SU-DHL-6 (cell line): ENCODE results near the gene SLC9A9.

Source experiments
- H2AFZ ChIP-seq: fragments of 200-600 bp; sonication (generic); 2 replicates; pipeline ENCODE4 v1.6.1; 2014; ENCODE audit warnings: low read depth, mild to moderate bottlenecking, moderate library complexity, mixed read lengths, antibody characterized with exemption, low read length; ENCODE audit not compliant: severe bottlenecking
- H3F3A ChIP-seq: fragments of 200-600 bp; shearing (Covaris generic); 2 replicates; pipeline ENCODE4 v1.6.0; 2016; ENCODE audit warnings: antibody characterized with exemption, mild to moderate bottlenecking; ENCODE audit not compliant: insufficient read depth
- H3K27ac ChIP-seq: fragments of 200-600 bp; sonication (generic); 2 replicates; pipeline ENCODE4 v1.5.1; 2016; ENCODE audit warnings: low read depth, mild to moderate bottlenecking, low read length, moderate library complexity, mixed read lengths
- H3K27me3 ChIP-seq: fragments of 200-600 bp; sonication (generic), shearing (Covaris generic); 2 replicates; pipeline ENCODE4 v1.6.0; 2014; ENCODE audit warnings: mild to moderate bottlenecking, low read length
- H3K36me3 ChIP-seq: fragments of 200-600 bp; sonication (generic); 2 replicates; pipeline ENCODE4 v1.6.1; 2014; ENCODE audit warnings: mild to moderate bottlenecking, low read length, mixed read lengths
- H3K4me2 ChIP-seq: fragments of 300-600, 200-600 bp; shearing (Covaris generic), sonication (generic); 2 replicates; pipeline ENCODE4 v1.6.0; 2014; ENCODE audit warnings: low read length, low read depth, mild to moderate bottlenecking; ENCODE audit not compliant: poor library complexity, severe bottlenecking
- H3K4me3 ChIP-seq: fragments of 200-600 bp; sonication (generic); 2 replicates; pipeline ENCODE4 v1.5.1; 2014; ENCODE audit warnings: antibody characterized with exemption, low read length, mild to moderate bottlenecking, mixed read lengths; ENCODE audit not compliant: insufficient read depth, poor library complexity, severe bottlenecking
- H3K79me2 ChIP-seq: fragments of 200-600 bp; sonication (generic); 2 replicates; pipeline ENCODE4 v1.6.1; 2014; ENCODE audit warnings: mild to moderate bottlenecking, low read length, moderate library complexity; ENCODE audit not compliant: insufficient read depth
- H3K9ac ChIP-seq: fragments of 200-600 bp; sonication (generic); 2 replicates; pipeline ENCODE4 v1.7.0; 2014; ENCODE audit warnings: mild to moderate bottlenecking, low read length
- H3K9me2 ChIP-seq: fragments of 200-600 bp; sonication (generic); replicated peaks from 2 replicates; pipeline ENCODE4 v1.6.1; 2014; ENCODE audit warnings: low read length; ENCODE audit not compliant: insufficient read depth
- H3K9me3 ChIP-seq: fragments of 200-600 bp; sonication (generic); 2 replicates; pipeline ENCODE4 v1.6.1; 2014; ENCODE audit warnings: low read length, mixed read lengths; ENCODE audit not compliant: insufficient read depth
- H4K20me1 ChIP-seq: fragments of 200-600 bp; sonication (generic); 2 replicates; pipeline ENCODE4 v1.6.1; 2014; ENCODE audit warnings: low read depth, mild to moderate bottlenecking, antibody characterized with exemption, low read length, moderate library complexity, mixed read lengths
- CTCF ChIP-seq: fragments of 200-600 bp; sonication (generic); IDR thresholded peaks from one replicate; pipeline ENCODE4 v1.5.1; 2017; ENCODE audit warnings: antibody characterized with exemption, mild to moderate bottlenecking, low read length, moderate library complexity; ENCODE audit not compliant: insufficient read depth, poor library complexity, severe bottlenecking
- EZH2phosphoT487 ChIP-seq: fragments of 200-600 bp; sonication (generic), shearing (Covaris generic); conservative IDR thresholded peaks from 2 replicates; pipeline ENCODE4 v1.6.1; 2018; ENCODE audit warnings: mild to moderate bottlenecking, antibody characterized with exemption, low read length, moderate library complexity, mixed read lengths

SLC9A9 gene

GRCh38 chr3:143242101-143242500, 606.2 kb downstream of the SLC9A9 start:
- Histone ChIP-seq H3K79me2 (no peaks in the 10 kb centered on the region), H3K4me2 (no peak overlapping the region), H3K4me3 (no peak overlapping the region), H3K9ac (no peak overlapping the region), H3F3A (no peaks in the 10 kb centered on the region), H3K27ac (no peak overlapping the region), H2AFZ (no peak overlapping the region), H4K20me1 (no peaks in the 10 kb centered on the region), H3K9me3 (no peaks in the 10 kb centered on the region), H3K9me2 (no peaks in the 10 kb centered on the region), H3K36me3 (no peaks in the 10 kb centered on the region), H3K27me3 (no peaks in the 10 kb centered on the region)
- TF ChIP-seq EZH2phosphoT487: no peak
- no peak for TF ChIP-seq CTCF

GRCh38 chr3:143241481-143241951, 606.8 kb downstream of the SLC9A9 start:
- TF ChIP-seq EZH2phosphoT487: no peak
- no peak for TF ChIP-seq CTCF

GRCh38 chr3:143240886-143241285, 607.4 kb downstream of the SLC9A9 start:
- Histone ChIP-seq H3K27me3 (no peaks in the 10 kb centered on the region), H3F3A (no peaks in the 10 kb centered on the region), H3K9me3 (no peaks in the 10 kb centered on the region), H3K9ac (no peak overlapping the region), H3K4me2 (no peak overlapping the region), H3K79me2 (no peaks in the 10 kb centered on the region), H3K9me2 (no peaks in the 10 kb centered on the region), H4K20me1 (no peaks in the 10 kb centered on the region), H3K27ac (no peak overlapping the region), H3K36me3 (no peaks in the 10 kb centered on the region), H2AFZ (no peak overlapping the region), H3K4me3 (no peak overlapping the region)
- TF ChIP-seq CTCF (no peak), EZH2phosphoT487 (no peak)

More at GRCh38 chr3:143241481-143241951, 606.8 kb downstream of the SLC9A9 start:
- no peaks in the 10 kb centered on the region for H4K20me1 ChIP-seq
- H3F3A ChIP-seq: no peaks in the 10 kb centered on the region
- H3K4me2 ChIP-seq: no peak overlapping the region
- no peaks in the 10 kb centered on the region for H3K79me2 ChIP-seq
- no peaks in the 10 kb centered on the region for H3K27me3 ChIP-seq
- no peaks in the 10 kb centered on the region for H3K36me3 ChIP-seq
- H3K9me3 ChIP-seq: no peaks in the 10 kb centered on the region
- no peak overlapping the region for H3K9ac ChIP-seq
- no peak overlapping the region for H3K27ac ChIP-seq
- H3K9me2 ChIP-seq: no peaks in the 10 kb centered on the region
- no peak overlapping the region for H3K4me3 ChIP-seq
- H2AFZ ChIP-seq: no peak overlapping the region

GRCh38 chr3:143239031-143239430, 609.2 kb downstream of the SLC9A9 start:
- H3K9me2 ChIP-seq: no peaks in the 10 kb centered on the region
- TF ChIP-seq EZH2phosphoT487: no peak
- no peak for TF ChIP-seq CTCF
- H3F3A ChIP-seq: no peaks in the 10 kb centered on the region
- no peaks in the 10 kb centered on the region for H4K20me1 ChIP-seq
- no peak overlapping the region for H3K9ac ChIP-seq
- H3K36me3 ChIP-seq: no peaks in the 10 kb centered on the region
- no peak overlapping the region for H3K27ac ChIP-seq
- no peak overlapping the region for H2AFZ ChIP-seq
- no peaks in the 10 kb centered on the region for H3K79me2 ChIP-seq
- no peaks in the 10 kb centered on the region for H3K9me3 ChIP-seq
- H3K4me2 ChIP-seq: no peak overlapping the region
- no peaks in the 10 kb centered on the region for H3K27me3 ChIP-seq
- no peak overlapping the region for H3K4me3 ChIP-seq
